Stomach smooth muscle (tissue), 2 donors: ENCODE data around the gene ZNF865.

ENCODE experiments used
- H3K27ac ChIP-seq: one replicate; pipeline ENCODE4 v1.7.0; 2013; ENCODE audit warnings: mild to moderate bottlenecking, low read length, inconsistent platforms
- H3K27me3 ChIP-seq, 2 donors: one replicate each; pipeline ENCODE4 v1.7.0; 2013; ENCODE audit warnings: low read length in 2 of 2; ENCODE audit not compliant: insufficient read depth in 2 of 2, control insufficient read depth in 1 of 2
- H3K36me3 ChIP-seq, 2 donors: one replicate each; pipeline ENCODE4 v1.7.0; 2013; ENCODE audit warnings: low read length in 2 of 2; ENCODE audit not compliant: control insufficient read depth in 2 of 2, insufficient read depth in 2 of 2
- H3K4me1 ChIP-seq: one replicate; pipeline ENCODE4 v1.7.0; 2013; ENCODE audit warnings: low read length; ENCODE audit not compliant: control insufficient read depth, insufficient read depth
- H3K4me3 ChIP-seq, 2 donors: one replicate each; pipeline ENCODE4 v1.7.0; 2013; ENCODE audit warnings: low read length in 2 of 2
- H3K9ac ChIP-seq, 2 donors: one replicate each; pipeline ENCODE4 v1.7.0; 2013; ENCODE audit warnings: low read length in 2 of 2, mild to moderate bottlenecking in 1 of 2
- H3K9me3 ChIP-seq, 2 donors: one replicate each; pipeline ENCODE4 v1.7.0; 2013; ENCODE audit warnings: low read length in 2 of 2; ENCODE audit not compliant: control insufficient read depth in 2 of 2
- donor health status: healthy.
- donor health status: Pancreatic carcinoma.

The ZNF865 gene

DNA sequence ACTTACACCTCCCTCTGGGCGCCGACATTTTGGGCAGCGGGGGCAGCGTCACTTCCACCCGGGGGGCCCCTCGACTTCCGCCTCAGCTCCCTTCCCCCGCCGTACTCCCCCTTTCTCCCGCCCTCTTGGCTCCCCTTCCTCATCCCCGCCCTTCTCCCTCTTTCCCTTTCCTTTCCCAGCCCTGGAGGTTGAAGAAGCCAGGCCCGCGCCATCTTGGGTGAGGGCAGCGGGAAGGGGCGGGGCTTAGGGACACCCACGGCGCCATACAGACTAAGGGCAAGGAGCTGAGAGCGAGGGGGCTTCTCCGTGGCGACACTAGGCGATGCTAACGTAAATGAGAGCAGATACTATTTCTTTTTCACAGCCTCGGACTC, 6.0 kb upstream of the ZNF865 start, which contains the start of gene FIZ1:
Gene FIZ1 (minus strand): TSS at position 50 of the 374 bp plus-strand sequence. CDS start 1,652 bp downstream, outside the sequence.
- peak within 1 kb of the TSS; percentile 96 for H3K9ac ChIP-seq
- H3K4me1 ChIP-seq, result peaks cover 13% of the 10 kb centered on the region
- peak within 1 kb of the TSS; percentile 97 for H3K27ac ChIP-seq

DNA sequence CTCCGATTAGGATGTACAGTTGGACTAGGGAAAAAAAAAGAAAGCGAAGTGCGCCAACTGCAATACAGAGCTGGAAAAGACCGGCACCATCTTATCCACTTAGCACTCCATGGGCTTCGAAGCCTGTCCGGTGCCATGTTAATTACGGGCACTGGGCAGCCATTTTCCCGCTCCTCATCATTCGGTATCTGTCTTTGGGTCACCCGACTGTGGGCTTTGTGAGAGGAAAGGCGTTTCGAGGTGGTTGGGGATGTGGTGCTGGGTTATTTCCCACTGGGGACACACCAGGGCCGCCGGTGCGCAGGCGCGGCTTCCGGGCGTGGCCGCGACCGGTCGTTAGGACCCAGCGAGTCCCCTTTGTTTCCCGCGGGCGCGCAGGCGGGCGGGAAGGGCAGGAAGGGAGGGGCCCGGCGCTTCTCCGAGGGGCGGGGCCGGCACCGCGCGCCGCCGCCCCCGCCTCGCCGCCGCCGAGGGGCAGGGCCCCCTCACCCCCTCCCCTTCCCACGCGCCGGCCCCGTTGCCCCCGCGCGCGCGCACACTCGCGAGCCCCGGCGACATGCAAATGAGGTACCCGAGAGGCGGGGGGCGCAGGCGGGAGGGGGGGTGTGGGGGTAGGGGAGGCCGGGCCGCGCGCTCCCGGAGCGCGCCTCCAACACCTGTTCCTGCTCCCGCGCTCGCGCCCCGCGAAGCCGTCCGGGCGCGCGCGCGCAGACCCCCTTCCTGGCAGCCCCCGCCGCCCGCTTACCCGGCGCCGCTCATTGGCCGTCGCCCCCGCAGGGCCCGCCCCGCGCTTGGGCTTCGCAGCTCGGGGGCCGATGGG, 5.4 kb upstream of the ZNF865 start, which contains the start of gene ZNF524:
Gene ZNF524 (plus strand): TSS at position 447 of the 820 bp plus-strand sequence. CDS start 1,825 bp downstream, outside the sequence.
- no peaks in the 10 kb centered on the region for H3K27me3 ChIP-seq

More for the DNA sequence above, 6.0 kb upstream of the ZNF865 start, which contains the start of gene FIZ1:
- Histone ChIP-seq H3K36me3 (peaks cover 9 to 16% of the 10 kb centered on the region in 2 donors), H3K27me3 (no peaks in the 10 kb centered on the region), H3K9me3 (no peaks in the 10 kb centered on the region), H3K4me3 (peak within 1 kb of the TSS; percentile 96)

DNA sequence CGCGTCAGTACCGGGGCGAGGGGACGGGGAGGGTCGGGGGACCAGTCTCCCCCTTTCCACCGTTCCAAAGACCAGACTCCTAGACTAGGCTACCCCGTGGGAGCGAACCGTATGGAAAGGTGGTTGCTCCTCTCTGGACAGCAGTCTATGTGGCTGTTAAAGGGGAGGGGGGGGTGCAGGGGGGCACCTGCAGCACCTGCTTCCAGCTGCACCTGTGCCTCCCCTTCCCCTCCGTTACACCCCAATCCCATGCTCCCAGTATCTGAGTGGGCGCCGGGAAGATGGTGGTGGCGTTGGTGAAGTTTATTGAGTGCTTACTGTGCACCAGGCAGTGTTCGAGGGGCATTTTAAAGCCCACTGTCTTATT, 4.8 kb upstream of the ZNF865 start:
- Histone ChIP-seq H3K9ac (peak overlapping the region; percentile 72 to 76), H3K4me1 (peaks cover 20% of the 10 kb centered on the region), H3K36me3 (peaks cover 6 to 7% of the 10 kb centered on the region in 2 donors), H3K9me3 (no peaks in the 10 kb centered on the region), H3K27ac (peak overlapping the region; percentile 97), H3K27me3 (no peaks in the 10 kb centered on the region), H3K4me3 (peak overlapping the region; percentile 96)

More for the DNA sequence above, 5.4 kb upstream of the ZNF865 start, which contains the start of gene ZNF524:
- peaks cover 18% of the 10 kb centered on the region for H3K4me1 ChIP-seq
- H3K9me3 ChIP-seq, result no peaks in the 10 kb centered on the region
- peak within 1 kb of the TSS; percentile 96 for H3K4me3 ChIP-seq
- H3K9ac ChIP-seq, result peak within 1 kb of the TSS; percentile 96
- peaks cover 9 to 12% of the 10 kb centered on the region in 2 donors for H3K36me3 ChIP-seq
- H3K27ac ChIP-seq, result peak within 1 kb of the TSS; percentile 97

DNA sequence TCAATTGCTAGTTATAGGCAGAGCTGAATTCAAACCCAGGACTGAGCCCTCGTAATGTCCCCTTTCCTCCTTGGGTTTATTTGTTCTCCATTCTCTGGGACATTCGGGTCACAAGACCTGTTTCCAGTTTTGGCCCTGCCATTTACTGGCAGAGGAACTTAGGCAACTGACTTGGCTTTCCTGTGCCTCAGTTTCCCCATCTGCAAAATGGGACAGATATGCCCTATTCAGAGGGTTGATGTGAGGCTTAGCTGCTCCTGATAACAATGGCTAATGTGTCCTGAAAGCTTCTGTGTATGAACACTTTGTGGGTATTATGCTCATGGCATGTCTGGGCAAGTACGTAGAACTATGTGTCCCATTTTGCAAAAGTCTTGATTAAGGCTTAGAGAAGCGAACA, 4.4 kb upstream of the ZNF865 start:
- H3K27ac ChIP-seq, result peak overlapping the region; percentile 97
- H3K9me3 ChIP-seq, result no peaks in the 10 kb centered on the region
- peaks cover 23% of the 10 kb centered on the region for H3K4me1 ChIP-seq
- H3K27me3 ChIP-seq, result no peaks in the 10 kb centered on the region
- peak overlapping the region; percentile 96 for H3K4me3 ChIP-seq
- H3K36me3 ChIP-seq, result peaks cover 3 to 5% of the 10 kb centered on the region in 2 donors
- peak overlapping the region; percentile 72 to 76 for H3K9ac ChIP-seq

DNA sequence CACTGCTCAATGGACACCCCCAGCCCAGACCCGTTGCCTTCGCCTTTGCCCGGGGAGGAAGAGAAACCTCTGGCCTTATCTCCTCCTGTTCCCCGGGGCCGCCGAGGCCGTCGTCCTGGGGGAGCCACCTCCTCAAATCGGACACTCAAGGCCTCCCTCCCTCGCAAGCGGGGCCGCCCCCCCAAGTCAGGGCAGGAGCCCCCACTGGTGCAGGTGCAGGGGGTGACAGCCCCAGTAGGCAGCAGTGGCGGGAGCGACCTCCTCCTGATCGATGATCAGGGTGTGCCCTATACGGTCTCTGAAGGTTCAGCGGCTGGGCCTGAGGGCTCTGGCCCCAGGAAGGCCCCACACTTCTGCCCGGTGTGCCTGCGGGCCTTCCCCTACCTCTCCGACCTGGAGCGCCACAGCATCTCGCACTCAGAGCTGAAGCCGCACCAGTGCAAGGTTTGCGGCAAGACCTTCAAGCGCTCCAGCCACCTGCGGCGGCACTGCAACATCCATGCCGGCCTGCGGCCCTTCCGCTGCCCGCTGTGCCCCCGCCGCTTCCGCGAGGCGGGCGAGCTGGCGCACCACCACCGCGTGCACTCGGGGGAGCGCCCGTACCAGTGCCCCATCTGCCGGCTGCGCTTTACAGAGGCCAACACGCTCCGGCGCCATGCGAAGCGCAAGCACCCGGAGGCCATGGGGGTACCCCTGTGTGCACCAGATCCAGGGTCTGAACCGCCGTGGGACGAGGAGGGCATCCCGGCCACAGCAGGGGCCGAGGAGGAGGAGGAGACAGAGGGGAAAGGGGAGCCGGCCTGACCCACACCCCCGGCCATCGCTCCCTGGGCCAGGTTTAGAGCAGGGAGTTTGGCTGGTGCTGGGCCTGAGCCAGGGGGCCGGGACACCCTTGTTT, 3.1 kb upstream of the ZNF865 start:
- no peaks in the 10 kb centered on the region for H3K36me3 ChIP-seq
- no peaks in the 10 kb centered on the region for H3K27me3 ChIP-seq
- no peaks in the 10 kb centered on the region for H3K9me3 ChIP-seq
- no peak overlapping the region for H3K9ac ChIP-seq
- H3K4me3 ChIP-seq, result no peak overlapping the region
- H3K27ac ChIP-seq, result no peak overlapping the region
- peaks cover 36% of the 10 kb centered on the region for H3K4me1 ChIP-seq

DNA sequence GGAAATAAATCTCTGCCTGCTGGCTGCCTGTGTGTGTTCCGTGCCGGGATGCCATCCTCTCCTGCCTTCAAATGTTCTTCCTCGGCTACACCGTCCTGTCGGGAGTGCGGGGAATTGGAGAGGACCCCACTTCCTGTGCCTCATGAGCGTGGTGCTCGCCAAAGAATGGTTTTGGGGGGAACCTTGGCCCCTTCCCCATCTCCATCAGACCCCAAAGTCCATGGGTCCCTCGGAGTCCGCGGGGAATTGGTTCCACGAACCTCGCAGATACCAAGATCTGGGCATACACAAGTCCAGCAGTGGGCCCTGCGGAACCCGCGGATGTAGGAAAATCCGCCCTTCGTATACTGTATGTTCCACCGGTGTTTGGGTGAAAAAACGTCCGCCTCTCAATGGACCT, 2.3 kb upstream of the ZNF865 start:
- H3K36me3 ChIP-seq, result no peaks in the 10 kb centered on the region
- H3K9ac ChIP-seq, result no peak overlapping the region
- H3K9me3 ChIP-seq, result no peaks in the 10 kb centered on the region
- H3K27me3 ChIP-seq, result no peaks in the 10 kb centered on the region
- no peak overlapping the region for H3K27ac ChIP-seq
- H3K4me3 ChIP-seq, result no peak overlapping the region
- H3K4me1 ChIP-seq, result peaks cover 41% of the 10 kb centered on the region

DNA sequence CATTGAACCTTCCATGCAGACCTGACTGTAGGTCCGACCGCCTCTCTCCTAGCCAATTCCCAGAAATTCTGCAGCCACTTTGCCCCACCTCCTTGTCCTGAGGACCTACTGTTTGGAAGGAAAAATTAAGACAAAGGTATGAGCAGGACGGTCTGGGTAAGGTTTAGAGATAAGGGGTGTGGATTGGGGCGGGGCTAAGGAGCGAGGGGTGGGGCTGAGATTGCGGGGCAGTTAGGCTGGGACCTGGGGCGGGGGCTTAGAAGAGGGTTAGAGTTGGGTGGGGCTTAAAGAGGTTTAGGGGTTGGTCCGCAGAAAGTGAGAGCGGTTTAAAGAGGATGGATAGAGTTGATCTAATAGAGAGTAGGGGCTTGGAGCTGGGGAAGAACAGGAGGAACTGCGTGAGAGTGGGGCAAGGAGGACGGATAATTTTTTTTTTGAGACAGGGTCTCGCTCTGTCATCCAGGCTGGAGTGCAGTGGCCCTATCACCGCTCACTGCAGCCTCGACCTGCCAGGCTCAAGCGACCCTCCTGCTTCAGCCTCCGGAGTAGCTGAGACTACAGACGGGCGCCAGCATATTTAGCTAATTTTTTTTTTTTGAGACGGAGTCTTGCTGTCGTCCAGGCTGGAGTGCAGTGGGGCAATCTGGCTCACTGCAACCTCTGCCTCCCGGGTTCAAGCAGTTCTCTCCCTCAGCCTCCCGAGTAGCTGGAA, 1.7 kb upstream of the ZNF865 start:
- Histone ChIP-seq H3K27me3 (no peaks in the 10 kb centered on the region), H3K4me1 (peaks cover 41% of the 10 kb centered on the region), H3K4me3 (no peak overlapping the region), H3K9me3 (no peaks in the 10 kb centered on the region), H3K36me3 (no peaks in the 10 kb centered on the region), H3K27ac (no peak overlapping the region), H3K9ac (no peak overlapping the region)

DNA sequence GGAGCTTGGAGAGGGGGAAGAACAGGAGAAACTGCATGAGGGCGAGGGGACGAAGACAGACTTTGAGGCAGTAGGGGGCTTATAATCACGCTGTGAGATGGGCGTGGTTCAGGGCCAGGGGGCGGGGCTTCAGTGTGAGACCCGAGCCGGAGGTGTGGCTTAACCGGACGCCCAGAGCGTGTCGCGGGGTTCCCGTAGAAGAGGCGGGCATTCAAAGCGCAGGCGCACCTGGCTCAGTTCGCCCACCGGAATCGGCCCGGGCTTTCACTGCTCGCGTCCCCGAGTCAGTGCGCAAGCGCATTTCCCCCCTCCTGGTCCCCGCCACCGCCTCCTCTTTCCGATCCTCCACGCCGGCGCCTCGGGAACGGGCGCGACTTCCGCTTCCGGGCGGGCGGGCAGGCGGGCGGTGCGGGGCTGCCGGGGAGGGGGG, 225 bp upstream of the ZNF865 start:
- H3K27me3 ChIP-seq, result no peaks in the 10 kb centered on the region
- H3K36me3 ChIP-seq, result peaks cover 3 to 9% of the 10 kb centered on the region in 2 donors
- peak overlapping the region; percentile 88 to 93 for H3K4me3 ChIP-seq
- H3K9me3 ChIP-seq, result no peaks in the 10 kb centered on the region
- H3K9ac ChIP-seq, result peak overlapping the region in 1 of 2 donors; percentile 90
- peaks cover 41% of the 10 kb centered on the region for H3K4me1 ChIP-seq
- H3K27ac ChIP-seq, result peak overlapping the region; percentile 87

DNA sequence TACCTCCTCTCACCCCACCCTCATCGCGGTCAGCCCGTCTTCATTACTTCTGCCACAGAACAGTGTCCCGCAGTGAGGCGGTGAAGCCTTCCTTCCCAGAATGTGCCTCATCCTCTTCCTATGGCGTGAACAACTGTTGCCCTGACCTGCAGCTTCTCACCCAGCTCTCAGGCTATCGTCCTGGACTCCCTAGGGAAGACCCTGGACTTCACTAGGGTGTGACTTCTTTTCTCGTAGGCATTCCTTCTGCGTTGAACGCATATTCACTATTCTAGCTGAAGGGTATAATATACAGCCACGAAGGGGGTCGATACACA, 982 bp downstream of the ZNF865 start:
- H3K27ac ChIP-seq, result peak overlapping the region; percentile 87
- no peaks in the 10 kb centered on the region for H3K9me3 ChIP-seq
- H3K36me3 ChIP-seq, result peaks cover 5 to 9% of the 10 kb centered on the region in 2 donors
- peaks cover 38% of the 10 kb centered on the region for H3K4me1 ChIP-seq
- no peaks in the 10 kb centered on the region for H3K27me3 ChIP-seq
- H3K4me3 ChIP-seq, result peak overlapping the region; percentile 88 to 93
- peak overlapping the region; percentile 88 to 90 for H3K9ac ChIP-seq

DNA sequence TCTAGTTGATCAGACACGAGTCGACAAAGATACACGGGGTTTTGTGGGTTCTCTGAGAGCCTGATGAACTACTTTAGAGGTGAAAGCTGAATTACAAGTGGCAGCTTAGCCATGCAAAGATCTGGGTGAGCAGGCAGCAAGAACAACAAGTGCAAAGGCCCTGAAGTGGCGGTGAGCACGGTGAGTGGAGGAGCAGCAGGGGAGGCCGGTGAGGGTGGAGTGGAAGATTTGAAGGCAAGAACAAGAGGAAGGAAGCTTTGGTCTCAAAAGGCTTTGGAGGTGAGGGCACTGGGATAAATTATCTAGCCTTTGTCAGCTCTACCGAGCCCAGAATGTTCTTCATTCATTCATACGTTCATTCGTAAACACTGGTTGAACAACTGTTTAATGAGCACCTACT, 1.4 kb downstream of the ZNF865 start:
- Histone ChIP-seq H3K9me3 (no peaks in the 10 kb centered on the region), H3K27me3 (no peaks in the 10 kb centered on the region), H3K9ac (peak overlapping the region; percentile 88 to 90), H3K4me3 (peak overlapping the region; percentile 88 to 93), H3K4me1 (peaks cover 40% of the 10 kb centered on the region), H3K27ac (peak overlapping the region; percentile 87), H3K36me3 (peaks cover 5 to 9% of the 10 kb centered on the region in 2 donors)
